Esophagus squamous epithelium (tissue), 4 donors: Measurements from ENCODE around the gene KLHL42.
"Not testable (repeated sequence)": the region's sequence is repeated elsewhere in the genome, so short reads cannot be mapped to it uniquely, and the experiment has no call there.

Experiments
- POLR2A ChIP-seq, 4 donors: fragments of 450-650 bp; IDR thresholded peaks; one replicate each; pipeline ENCODE4 v1.6.1; 2017; ENCODE audit warnings: antibody characterized with exemption in 4 of 4, mild to moderate bottlenecking in 4 of 4, moderate library complexity in 3 of 4
- TF ChIP-seq, protein P1 (sequence below), 6 experiments: fragments of 450-650 bp in 4 of 6; fragments of 200-600 bp in 2 of 6; sonication (generic) in 2 of 6; IDR thresholded peaks; one replicate each; pipeline ENCODE4 v1.5.1; 2016 to 2019; ENCODE audit warnings: antibody characterized with exemption in 6 of 6, mild to moderate bottlenecking in 4 of 6, moderate library complexity in 4 of 6

DNA sequence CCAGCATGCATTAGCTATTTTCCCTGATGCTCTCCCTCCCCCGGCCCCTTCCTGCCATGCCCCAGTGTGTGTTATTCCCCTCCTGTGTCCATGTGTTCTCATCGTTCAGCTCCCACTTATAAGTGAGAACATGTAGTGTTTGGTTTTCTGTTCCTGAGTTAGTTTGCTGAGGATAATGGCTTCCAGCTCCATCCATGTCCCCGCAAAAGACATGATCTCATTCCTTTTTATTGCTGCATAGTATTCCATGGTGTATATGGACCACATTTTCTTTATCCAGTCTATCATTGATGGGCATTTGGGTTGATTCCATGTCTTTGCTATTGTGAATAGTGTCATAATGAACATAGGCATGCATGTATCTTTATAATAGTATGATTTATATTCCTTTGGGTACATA lies 65.7 kb downstream of the KLHL42 start:
- TF ChIP-seq, protein P1, sequence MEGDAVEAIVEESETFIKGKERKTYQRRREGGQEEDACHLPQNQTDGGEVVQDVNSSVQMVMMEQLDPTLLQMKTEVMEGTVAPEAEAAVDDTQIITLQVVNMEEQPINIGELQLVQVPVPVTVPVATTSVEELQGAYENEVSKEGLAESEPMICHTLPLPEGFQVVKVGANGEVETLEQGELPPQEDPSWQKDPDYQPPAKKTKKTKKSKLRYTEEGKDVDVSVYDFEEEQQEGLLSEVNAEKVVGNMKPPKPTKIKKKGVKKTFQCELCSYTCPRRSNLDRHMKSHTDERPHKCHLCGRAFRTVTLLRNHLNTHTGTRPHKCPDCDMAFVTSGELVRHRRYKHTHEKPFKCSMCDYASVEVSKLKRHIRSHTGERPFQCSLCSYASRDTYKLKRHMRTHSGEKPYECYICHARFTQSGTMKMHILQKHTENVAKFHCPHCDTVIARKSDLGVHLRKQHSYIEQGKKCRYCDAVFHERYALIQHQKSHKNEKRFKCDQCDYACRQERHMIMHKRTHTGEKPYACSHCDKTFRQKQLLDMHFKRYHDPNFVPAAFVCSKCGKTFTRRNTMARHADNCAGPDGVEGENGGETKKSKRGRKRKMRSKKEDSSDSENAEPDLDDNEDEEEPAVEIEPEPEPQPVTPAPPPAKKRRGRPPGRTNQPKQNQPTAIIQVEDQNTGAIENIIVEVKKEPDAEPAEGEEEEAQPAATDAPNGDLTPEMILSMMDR (IDR thresholded peaks at IDR 0.05): not testable (repeated sequence)
- not testable (repeated sequence) for TF ChIP-seq POLR2A (IDR thresholded peaks at IDR 0.05)
